ENCODE measurements around the gene PHF2.
A peak's percentile ranks its signal among the peaks of the same experiment; 100 is the strongest.

PHF2 gene

GRCh38 chr9:93603011-93603410 is 26.6 kb downstream of the PHF2 start:
- DNase-seq, result no peak

- DNase-seq, result no peak
Observed at GRCh38 chr9:93603906-93604326, 27.5 kb downstream of the PHF2 start.

- DNase-seq, result no peak
Observed at GRCh38 chr9:93606187-93606586, 29.8 kb downstream of the PHF2 start.

- no peak for DNase-seq
Observed at GRCh38 chr9:93610206-93610605, 33.8 kb downstream of the PHF2 start.

GRCh38 chr9:93612052-93612795 is 35.8 kb downstream of the PHF2 start:
- no peak for DNase-seq

GRCh38 chr9:93612796-93613154 is 36.4 kb downstream of the PHF2 start:
- DNase-seq, result no peak

GRCh38 chr9:93613174-93613573 is 36.8 kb downstream of the PHF2 start:
- no peak for DNase-seq

GRCh38 chr9:93613791-93614190 is 37.4 kb downstream of the PHF2 start:
- no peak for DNase-seq

GRCh38 chr9:93614830-93615468 is 38.6 kb downstream of the PHF2 start:
- no peak for DNase-seq

GRCh38 chr9:93616044-93616443 is 39.7 kb downstream of the PHF2 start:
- no peak for DNase-seq

- DNase-seq, result no peak
Observed at GRCh38 chr9:93617273-93617672, 40.9 kb downstream of the PHF2 start.

GRCh38 chr9:93619272-93619775 is 42.9 kb downstream of the PHF2 start:
- DNase-seq, result no peak

GRCh38 chr9:93620041-93620506 is 43.7 kb downstream of the PHF2 start:
- DNase-seq, result no peak

- DNase-seq, result no peak
Observed at GRCh38 chr9:93620881-93621820, 44.8 kb downstream of the PHF2 start.

- no peak for DNase-seq
Observed at GRCh38 chr9:93621922-93622321, 45.5 kb downstream of the PHF2 start.

GRCh38 chr9:93622691-93623090 is 46.3 kb downstream of the PHF2 start:
- DNase-seq, result no peak

- no peak for DNase-seq
Observed at GRCh38 chr9:93623753-93624152, 47.4 kb downstream of the PHF2 start.

GRCh38 chr9:93624431-93624834 is 48.0 kb downstream of the PHF2 start:
- DNase-seq, result no peak

- peak; percentile 29 for DNase-seq
Observed at GRCh38 chr9:93624977-93625376, 48.6 kb downstream of the PHF2 start.

- DNase-seq, result no peak
Observed at GRCh38 chr9:93629920-93630319, 53.5 kb downstream of the PHF2 start.

GRCh38 chr9:93630806-93631411 is 54.5 kb downstream of the PHF2 start:
- DNase-seq, result no peak

GRCh38 chr9:93633492-93634221 is 57.3 kb downstream of the PHF2 start:
- DNase-seq, result no peak
